GM13977 (cell line): ENCODE data around the gene LAS1L.
"Not testable (repeated sequence)": the region's sequence is repeated elsewhere in the genome, so short reads cannot be mapped to it uniquely, and the experiment has no call there.

Experiments used
- DNase-seq: peaks from one replicate; pipeline ENCODE4 v3.0.0; 2012; ENCODE audit warnings: low spot score
- CTCF ChIP-seq: IDR thresholded peaks from 2 replicates; pipeline ENCODE4 v1.5.1; 2012; ENCODE audit warnings: mild to moderate bottlenecking, control low read depth; ENCODE audit not compliant: insufficient read depth; ENCODE audit errors: extremely low read depth, missing control alignments
- in situ Hi-C: fragments of 300-500 bp; cut with MboI; formaldehyde crosslinking; loops from one replicate; pipeline ENCODE4 v1.12.0; 2022; ENCODE audit warnings: low sequenced_read_pairs, low pct_unique_long_range_greater_than_20kb, mixed read lengths, inconsistent platforms; ENCODE audit not compliant: unreplicated experiment

LAS1L gene

GRCh38 chrX:65491620-65492019 lies 43.0 kb downstream of the LAS1L start:
- no peak for TF ChIP-seq CTCF
- in situ Hi-C loops, result no loop called here
- no peak for DNase-seq

GRCh38 chrX:65488495-65488894 lies 46.1 kb downstream of the LAS1L start:
- TF ChIP-seq CTCF, result no peak
- in situ Hi-C loops, result no loop called here
- DNase-seq, result no peak

- no peak for TF ChIP-seq CTCF
- in situ Hi-C loops, result no loop called here
- no peak for DNase-seq
Measured at GRCh38 chrX:65480960-65481359, 53.6 kb downstream of the LAS1L start.

- in situ Hi-C loops, DNase-seq: not testable (repeated sequence)
Measured at GRCh38 chrX:65479102-65479501, 55.5 kb downstream of the LAS1L start.

GRCh38 chrX:65476564-65476963 lies 58.0 kb downstream of the LAS1L start:
- no peak for TF ChIP-seq CTCF
- in situ Hi-C loops, result no loop called here
- DNase-seq, result no peak

- no peak for DNase-seq
Measured at GRCh38 chrX:65463550-65463949, 71.0 kb downstream of the LAS1L start.

More at GRCh38 chrX:65463550-65463949, 71.0 kb downstream of the LAS1L start:
- in situ Hi-C loops, result no loop called here
- TF ChIP-seq CTCF, result no peak
